ENCODE results near the gene PARVG. TPM values are rescaled to one million over a fixed set of nuclear protein-coding genes. Genes with fewer than 3 reads are reported as not detected.
"Not testable (repeated sequence)": the region's sequence is repeated elsewhere in the genome, so short reads cannot be mapped to it uniquely, and the experiment has no call there.

PARVG gene
- total and polyA plus RNA-seq, 2 donors (not counting 3 experiments of a cell fraction or from before 2014, with no cell fraction given), result 0.82 TPM; not detected in 1

DNA sequence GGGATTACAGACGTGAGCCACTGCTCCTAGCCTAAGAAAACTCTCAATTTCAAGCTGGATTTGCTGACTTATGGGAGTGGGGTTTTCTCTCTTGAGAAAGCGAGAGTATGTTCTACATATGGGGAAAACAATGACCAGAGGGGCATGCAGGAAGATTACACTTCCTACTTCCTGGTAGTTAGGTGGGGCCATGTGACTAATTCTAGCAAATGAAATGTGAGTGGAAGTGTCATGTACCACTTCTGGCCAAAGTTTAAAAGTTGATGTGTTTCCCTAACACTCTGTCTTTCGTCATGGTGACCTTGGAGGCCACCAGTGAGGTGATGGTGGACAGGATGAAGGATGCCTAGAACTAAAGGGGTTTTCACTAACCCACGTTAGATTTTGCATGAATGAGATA, 50.5 kb downstream of the PARVG start:
- CTCF ChIA-PET, result no interaction called here
- Histone ChIP-seq H3K27me3 (ENCODE audit: control insufficient read depth in 2 of 2, insufficient read depth in 2 of 2, low read length in 2 of 2) (no peaks in the 10 kb centered on the region), H3K9ac (replicated peaks; ENCODE audit: extremely low read depth, insufficient read depth, low read length) (no peak overlapping the region), H3K4me2 (ENCODE audit: insufficient read depth, low read length) (no peak overlapping the region), H3K4me1 (ENCODE audit: control insufficient read depth, extremely low read depth, insufficient read depth, low read length) (no peaks in the 10 kb centered on the region), H3K27ac (ENCODE audit: insufficient read depth, low read depth, low read length) (no peak overlapping the region), H3K79me2 (ENCODE audit: control insufficient read depth, insufficient read depth, low read length) (no peaks in the 10 kb centered on the region), H3K4me3 (replicated peaks in 1 of 3; ENCODE audit: insufficient read depth in 1 of 3, low read depth in 1 of 3, low read length in 3 of 3) (no peak overlapping the region), H3K36me3 (ENCODE audit: control insufficient read depth in 2 of 2, extremely low read depth in 1 of 2, insufficient read depth in 2 of 2, low read length in 2 of 2) (no peaks in the 10 kb centered on the region), H2AFZ (ENCODE audit: low read depth, low read length) (no peak overlapping the region), H4K20me1 (replicated peaks; ENCODE audit: control insufficient read depth, extremely low read depth, insufficient read depth, low read length) (no peaks in the 10 kb centered on the region), H3K9me3 (replicated peaks; ENCODE audit: control insufficient read depth, insufficient read depth, low read length) (no peaks in the 10 kb centered on the region), H3K9me1 (replicated peaks; ENCODE audit: control insufficient read depth, extremely low read depth, insufficient read depth, low read length) (no peaks in the 10 kb centered on the region)
- intact Hi-C loops (cut with micrococcal nuclease), result no loop called here
- no peak for TF ChIP-seq GATA2 (IDR thresholded peaks at IDR 0.05; ENCODE audit: insufficient read depth, insufficient read length, low read depth, low read length)
- TF ChIP-seq FOS (IDR thresholded peaks at IDR 0.05; ENCODE audit: borderline replicate concordance, insufficient read depth, low read length), result no peak
- TF ChIP-seq JUN (IDR thresholded peaks at IDR 0.05; ENCODE audit: borderline replicate concordance, insufficient read depth, insufficient read length, low read depth), result no peak
- no peak for TF ChIP-seq EZH2 (IDR thresholded peaks at IDR 0.05; ENCODE audit: borderline replicate concordance, low read depth, low read length, severe bottlenecking)
- no peak for TF ChIP-seq POLR2A (IDR thresholded peaks at IDR 0.05; ENCODE audit: low read depth, low read length)
- no peak for TF ChIP-seq POLR2AphosphoS5 (IDR thresholded peaks at IDR 0.05; ENCODE audit: insufficient read depth, low read depth, low read length)
- TF ChIP-seq, protein P1, sequence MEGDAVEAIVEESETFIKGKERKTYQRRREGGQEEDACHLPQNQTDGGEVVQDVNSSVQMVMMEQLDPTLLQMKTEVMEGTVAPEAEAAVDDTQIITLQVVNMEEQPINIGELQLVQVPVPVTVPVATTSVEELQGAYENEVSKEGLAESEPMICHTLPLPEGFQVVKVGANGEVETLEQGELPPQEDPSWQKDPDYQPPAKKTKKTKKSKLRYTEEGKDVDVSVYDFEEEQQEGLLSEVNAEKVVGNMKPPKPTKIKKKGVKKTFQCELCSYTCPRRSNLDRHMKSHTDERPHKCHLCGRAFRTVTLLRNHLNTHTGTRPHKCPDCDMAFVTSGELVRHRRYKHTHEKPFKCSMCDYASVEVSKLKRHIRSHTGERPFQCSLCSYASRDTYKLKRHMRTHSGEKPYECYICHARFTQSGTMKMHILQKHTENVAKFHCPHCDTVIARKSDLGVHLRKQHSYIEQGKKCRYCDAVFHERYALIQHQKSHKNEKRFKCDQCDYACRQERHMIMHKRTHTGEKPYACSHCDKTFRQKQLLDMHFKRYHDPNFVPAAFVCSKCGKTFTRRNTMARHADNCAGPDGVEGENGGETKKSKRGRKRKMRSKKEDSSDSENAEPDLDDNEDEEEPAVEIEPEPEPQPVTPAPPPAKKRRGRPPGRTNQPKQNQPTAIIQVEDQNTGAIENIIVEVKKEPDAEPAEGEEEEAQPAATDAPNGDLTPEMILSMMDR (IDR thresholded peaks at IDR 0.05; ENCODE audit: extremely low read depth in 1 of 2, insufficient read depth in 1 of 2, low read depth in 1 of 2, low read length in 2 of 2), result no peak
- TF ChIP-seq, protein P2, sequence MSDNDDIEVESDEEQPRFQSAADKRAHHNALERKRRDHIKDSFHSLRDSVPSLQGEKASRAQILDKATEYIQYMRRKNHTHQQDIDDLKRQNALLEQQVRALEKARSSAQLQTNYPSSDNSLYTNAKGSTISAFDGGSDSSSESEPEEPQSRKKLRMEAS (IDR thresholded peaks at IDR 0.05; ENCODE audit: insufficient read depth, insufficient read length), result no peak
- TF ChIP-seq MYC (IDR thresholded peaks at IDR 0.05; ENCODE audit: low read depth, low read length), result no peak
- POLR2A ChIA-PET, result no interaction called here
- DNase-seq (ENCODE audit: low read depth, low spot score) (no peak), FAIRE-seq (no peak)
- dilution Hi-C loops (cut with MboI; ENCODE audit: extremely low pct_ligation_motif_present, low sequenced_read_pairs), result no loop called here
- BruUV-seq (replicated peaks), result no TSS peak

- H3K9me3 ChIP-seq (replicated peaks; ENCODE audit: control insufficient read depth, insufficient read depth, low read length); H3K9ac ChIP-seq (replicated peaks; ENCODE audit: extremely low read depth, insufficient read depth, low read length); H3K4me3 ChIP-seq (replicated peaks in 1 of 3; ENCODE audit: insufficient read depth in 1 of 3, low read depth in 1 of 3, low read length in 3 of 3); DNase-seq (ENCODE audit: low read depth, low spot score); H3K4me1 ChIP-seq (ENCODE audit: control insufficient read depth, extremely low read depth, insufficient read depth, low read length); H3K27ac ChIP-seq (ENCODE audit: insufficient read depth, low read depth, low read length); H3K27me3 ChIP-seq (ENCODE audit: control insufficient read depth in 2 of 2, insufficient read depth in 2 of 2, low read length in 2 of 2); dilution Hi-C loops (cut with MboI; ENCODE audit: extremely low pct_ligation_motif_present, low sequenced_read_pairs); H2AFZ ChIP-seq (ENCODE audit: low read depth, low read length); FAIRE-seq; H3K9me1 ChIP-seq (replicated peaks; ENCODE audit: control insufficient read depth, extremely low read depth, insufficient read depth, low read length); POLR2A ChIA-PET; intact Hi-C loops (cut with micrococcal nuclease); H3K4me2 ChIP-seq (ENCODE audit: insufficient read depth, low read length); H3K36me3 ChIP-seq (ENCODE audit: control insufficient read depth in 2 of 2, extremely low read depth in 1 of 2, insufficient read depth in 2 of 2, low read length in 2 of 2); CTCF ChIA-PET; H4K20me1 ChIP-seq (replicated peaks; ENCODE audit: control insufficient read depth, extremely low read depth, insufficient read depth, low read length); BruUV-seq (replicated peaks); H3K79me2 ChIP-seq (ENCODE audit: control insufficient read depth, insufficient read depth, low read length): not testable (repeated sequence)
These were observed 53.6 kb downstream of the PARVG start for GRCh38 chr22:44234372-44234771.

Data from endothelial cell of umbilical vein (primary cell).